Sigmoid colon (tissue), 4 donors: Measurements from ENCODE around the gene LASP1.

Experiments used
- CTCF ChIP-seq, 4 experiments: fragments of 450-650 bp in 3 of 4; fragments of 200-600 bp in 1 of 4; IDR thresholded peaks; one replicate each; pipeline ENCODE4 v1.5.1; 2016 to 2019; ENCODE audit warnings: antibody characterized with exemption in 4 of 4, mild to moderate bottlenecking in 3 of 4, moderate library complexity in 2 of 4
- EP300 ChIP-seq, 4 donors: sonication (generic); formaldehyde crosslinking; IDR thresholded peaks; one replicate each; pipeline ENCODE4 v1.6.1; 2017; ENCODE audit warnings: antibody characterized with exemption in 4 of 4
- POLR2A ChIP-seq, 2 donors: fragments of 450-650 bp; IDR thresholded peaks; one replicate each; pipeline ENCODE4 v1.6.1; 2016; ENCODE audit warnings: antibody characterized with exemption in 2 of 2, mild to moderate bottlenecking in 2 of 2, moderate library complexity in 2 of 2
- POLR2AphosphoS5 ChIP-seq, 4 donors: sonication (generic); formaldehyde crosslinking; IDR thresholded peaks; one replicate each; pipeline ENCODE4 v1.6.1; 2017; ENCODE audit warnings: antibody characterized with exemption in 4 of 4

- TF ChIP-seq CTCF (IDR thresholded peaks at IDR 0.05) (no peak), EP300 (IDR thresholded peaks at IDR 0.05) (no peak), POLR2A (IDR thresholded peaks at IDR 0.05) (no peak), POLR2AphosphoS5 (IDR thresholded peaks at IDR 0.05) (no peak)
Observed at GRCh38 chr17:38861399-38861843, 8.4 kb upstream of the LASP1 start.
